GM11168 (cell line): ENCODE measurements around the gene ATP11C.
"Not testable (repeated sequence)": the region's sequence is repeated elsewhere in the genome, so short reads cannot be mapped to it uniquely, and the experiment has no call there.

Experiments used
- in situ Hi-C: fragments of 300-500 bp; cut with MboI; formaldehyde crosslinking; loops from one replicate; pipeline ENCODE4 v1.12.0; 2022; ENCODE audit warnings: low sequenced_read_pairs; ENCODE audit not compliant: unreplicated experiment

ATP11C gene

DNA sequence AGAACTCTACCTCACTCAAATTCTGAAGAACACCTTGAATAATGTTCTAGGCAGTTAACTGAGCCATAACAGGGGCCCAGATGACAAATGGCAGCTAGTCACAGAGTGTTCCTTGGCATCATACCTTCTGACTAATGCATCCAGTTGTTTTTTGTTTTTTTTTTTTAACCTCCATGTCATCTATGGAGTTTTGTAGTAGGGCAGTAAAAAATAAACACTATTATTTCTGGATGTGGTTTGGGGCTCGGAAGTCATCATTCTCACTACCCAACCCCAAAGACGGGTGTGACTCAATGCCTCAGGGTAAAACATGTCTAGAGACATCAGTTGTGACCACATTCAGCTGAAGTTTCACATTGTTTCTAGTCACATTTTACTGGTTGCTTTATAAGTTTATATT lies 193.7 kb downstream of the ATP11C start:
- in situ Hi-C loops = no loop called here

DNA sequence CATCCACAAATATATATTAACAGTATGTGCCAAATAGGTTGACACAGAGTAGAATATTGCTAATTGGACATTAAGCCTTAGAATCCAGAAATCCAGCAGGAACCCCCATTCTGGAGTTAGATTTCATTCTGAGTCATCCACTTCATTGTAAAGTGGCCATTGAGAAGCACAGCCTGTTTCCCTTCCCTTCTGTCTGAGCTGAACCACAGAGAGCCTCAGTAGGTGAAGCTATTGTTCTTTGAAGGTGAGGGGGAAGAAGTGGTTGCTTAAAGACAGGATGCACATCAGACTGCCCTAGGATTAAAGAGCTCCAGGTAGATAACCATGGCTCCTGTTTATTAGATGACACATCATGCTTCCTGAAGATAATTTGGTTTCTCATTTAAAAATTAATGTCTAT lies 194.3 kb downstream of the ATP11C start:
- in situ Hi-C loops = no loop called here

DNA sequence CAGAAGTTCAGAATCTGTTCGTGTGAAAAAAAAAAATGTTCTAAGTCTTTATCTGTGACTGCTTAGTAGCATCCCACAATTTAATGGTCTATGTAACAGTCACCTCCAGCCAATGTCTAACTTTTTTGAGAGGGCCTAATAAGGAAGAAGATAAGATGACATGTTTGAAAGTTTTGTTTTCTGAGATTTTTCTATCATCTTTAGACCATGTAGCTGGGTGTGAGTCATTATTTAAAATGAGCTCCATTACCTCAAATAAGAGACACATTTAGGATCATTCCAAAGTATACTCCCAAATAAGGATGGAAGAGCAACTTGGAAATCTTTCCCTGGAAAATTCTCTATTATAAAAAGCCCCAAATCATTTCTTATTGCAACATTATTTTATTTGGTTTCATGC lies 196.7 kb downstream of the ATP11C start:
- in situ Hi-C loops = no loop called here

DNA sequence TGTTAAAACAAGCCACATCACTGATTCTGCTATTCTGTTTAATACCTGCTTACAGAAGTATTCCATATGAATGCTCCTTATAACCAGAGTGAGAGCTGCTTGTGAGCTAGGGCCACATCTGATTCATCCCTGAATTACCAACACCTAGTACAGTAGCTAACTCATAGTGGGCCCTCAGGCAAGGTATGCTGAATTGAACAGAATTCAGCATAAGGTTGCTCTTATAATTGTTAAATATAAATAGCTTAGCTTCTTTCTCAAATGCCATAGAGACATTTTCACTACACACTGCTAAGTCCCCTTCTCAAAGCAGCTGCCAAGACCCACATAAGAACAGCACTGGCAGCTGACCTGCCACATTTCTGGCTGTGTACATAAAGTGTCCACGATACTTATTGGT lies 197.9 kb downstream of the ATP11C start:
- in situ Hi-C loops = no loop called here

DNA sequence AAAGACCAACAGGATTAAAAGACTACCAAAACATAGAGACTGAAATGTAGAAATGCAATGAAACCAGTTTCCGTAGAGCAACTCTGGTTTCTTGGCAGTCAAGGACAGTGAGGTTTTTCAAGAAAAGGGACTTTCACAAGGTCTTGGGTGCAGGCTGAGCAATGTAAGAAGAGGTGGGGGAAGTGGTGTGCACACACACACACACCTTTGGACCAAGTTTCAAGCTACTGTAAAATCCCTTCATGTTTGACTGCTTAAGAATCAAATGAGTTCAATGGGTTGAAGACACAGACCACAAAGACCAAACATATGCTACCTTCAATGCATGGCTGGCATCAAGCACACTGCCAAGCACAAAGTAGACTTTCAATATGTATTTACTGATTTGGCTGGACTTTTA lies 207.1 kb downstream of the ATP11C start:
- in situ Hi-C loops = no loop called here

DNA sequence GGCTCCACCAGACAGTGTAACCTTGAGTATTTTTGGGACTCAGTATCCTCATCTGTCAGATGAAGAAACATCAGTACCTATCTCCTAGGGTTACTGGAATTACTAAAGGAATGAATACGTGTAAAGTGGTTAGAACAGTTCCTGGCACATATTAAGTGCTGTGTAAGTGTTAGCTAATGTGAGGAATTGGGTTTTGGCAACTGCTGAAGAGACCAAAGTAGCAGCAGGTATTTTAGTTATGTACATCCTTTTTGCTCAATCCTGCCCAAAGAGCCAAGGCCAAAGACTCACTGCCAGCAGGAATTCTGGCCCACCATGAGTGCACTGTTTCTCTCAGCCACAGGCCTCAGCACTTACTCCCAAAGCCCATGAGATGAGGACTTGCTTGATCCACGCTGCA lies 208.2 kb downstream of the ATP11C start:
- in situ Hi-C loops = no loop called here

DNA sequence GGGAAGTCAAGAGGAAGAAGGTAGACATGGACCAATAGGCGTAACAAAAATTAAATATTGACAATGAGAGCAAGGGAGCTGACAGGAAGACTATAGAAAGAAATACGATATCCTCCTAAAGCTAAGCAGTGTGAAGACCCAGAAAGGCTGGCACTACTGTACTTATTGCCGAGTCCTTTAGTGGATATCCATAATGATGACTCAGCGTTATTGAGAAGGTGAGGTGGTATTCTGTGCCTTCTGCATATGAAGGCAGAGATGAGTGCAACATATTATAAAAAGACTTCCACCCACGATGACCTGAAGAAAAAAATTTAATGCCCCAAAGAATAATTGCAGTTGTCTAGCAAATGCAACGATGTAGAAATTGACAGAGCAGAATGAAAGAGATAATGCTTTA lies 211.9 kb downstream of the ATP11C start:
- in situ Hi-C loops = no loop called here

DNA sequence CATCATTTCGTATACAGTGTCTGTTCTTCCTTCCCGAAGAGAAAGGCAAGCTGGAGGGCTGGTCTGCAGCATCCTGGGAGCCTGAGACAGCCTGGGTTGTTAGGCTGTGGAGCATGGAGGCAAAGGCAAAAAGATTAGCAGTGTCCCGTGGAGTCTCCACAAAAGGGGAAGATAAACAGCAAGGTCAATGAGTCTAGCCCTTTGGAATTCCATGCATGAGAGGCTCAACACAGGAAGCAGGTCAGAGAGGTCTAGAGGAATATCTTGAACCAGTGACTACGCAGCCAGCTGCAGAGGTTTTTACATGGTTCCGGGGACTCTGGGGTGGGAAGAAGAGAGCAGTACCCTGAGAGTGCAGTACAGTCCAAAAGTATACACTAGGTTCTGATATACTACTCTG lies 212.7 kb downstream of the ATP11C start:
- in situ Hi-C loops = no loop called here

DNA sequence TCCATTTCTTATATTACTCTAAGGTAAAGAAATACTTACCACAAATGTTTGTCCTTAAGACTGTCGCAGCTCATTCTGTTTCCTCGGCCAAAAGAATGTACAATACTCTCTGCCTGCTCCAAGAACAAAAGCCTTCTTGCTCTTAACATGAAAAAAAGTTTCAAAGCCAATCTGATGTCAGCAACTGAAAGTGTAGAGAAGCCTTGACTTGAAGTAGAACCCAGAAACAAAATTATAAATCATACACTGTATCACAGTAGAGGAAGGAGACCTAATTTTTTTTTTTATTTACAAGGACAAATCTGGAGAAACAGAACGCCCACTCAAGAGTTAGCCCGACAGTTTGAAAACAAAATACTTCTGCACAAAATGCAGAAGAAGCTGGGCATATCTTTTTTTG lies 224.8 kb downstream of the ATP11C start, which contains the start of gene MCF2:
Gene MCF2, minus strand, starts transcription at position 101 of the 400 bp plus-strand sequence. CDS start 56,423 bp downstream, outside the sequence.
- in situ Hi-C loops = no loop called here

DNA sequence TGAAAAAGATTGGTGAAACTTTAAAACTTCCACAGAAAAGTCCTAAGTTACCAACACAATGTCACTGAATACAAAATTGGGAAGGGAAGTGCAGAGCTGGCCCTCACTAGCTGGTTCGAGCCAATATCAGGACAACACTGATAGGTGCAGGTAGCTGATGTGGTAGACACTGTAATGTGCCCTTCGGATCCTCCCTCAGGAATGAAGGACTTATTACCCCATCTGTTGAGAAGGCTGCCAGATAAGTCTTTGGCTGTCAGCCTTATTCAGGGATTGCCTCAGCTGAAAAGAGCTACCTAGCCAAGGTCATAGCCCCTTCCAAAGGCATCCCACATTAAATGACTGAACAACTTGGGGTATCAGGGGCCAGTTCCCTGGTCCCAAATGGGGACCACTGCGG lies 230.2 kb downstream of the ATP11C start:
- in situ Hi-C loops = no loop called here

DNA sequence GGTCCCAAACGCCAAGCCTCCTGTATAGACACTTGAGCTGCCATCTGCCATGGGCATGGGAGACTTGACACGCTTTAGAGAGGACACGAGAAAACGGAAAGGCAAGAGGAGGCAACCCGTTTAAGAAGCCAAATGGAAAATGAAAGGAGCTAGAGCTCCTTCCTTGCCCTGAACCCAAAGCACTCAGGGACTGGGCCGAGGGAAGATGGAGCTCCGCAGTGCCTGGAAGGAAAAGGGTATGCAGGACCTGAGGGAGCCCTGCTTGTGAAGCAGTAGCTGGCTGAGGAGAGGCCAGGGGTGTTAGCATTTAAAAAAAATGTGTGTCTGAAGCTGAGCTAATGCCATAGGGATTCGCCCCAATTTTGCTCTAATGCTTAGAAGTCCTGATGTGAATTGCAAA lies 239.9 kb downstream of the ATP11C start:
- in situ Hi-C loops = no loop called here

DNA sequence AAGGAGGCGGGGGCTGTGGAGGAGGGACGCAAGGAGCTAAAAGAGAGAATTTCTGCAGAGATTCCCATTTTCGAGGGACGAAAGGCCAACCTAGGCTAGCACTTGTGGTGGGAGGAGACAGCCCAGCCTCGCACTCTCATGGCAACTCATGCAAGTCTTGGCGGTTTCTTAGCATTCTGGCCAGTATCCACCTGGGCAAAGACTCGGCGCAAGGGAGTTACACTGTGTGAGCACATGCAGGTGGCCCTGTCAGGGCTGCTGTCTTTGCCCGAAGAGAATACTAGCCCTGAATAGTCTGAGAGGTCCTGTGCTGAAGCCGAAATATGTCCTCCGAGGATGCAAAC lies 240.4 kb downstream of the ATP11C start:
- in situ Hi-C loops = no loop called here

DNA sequence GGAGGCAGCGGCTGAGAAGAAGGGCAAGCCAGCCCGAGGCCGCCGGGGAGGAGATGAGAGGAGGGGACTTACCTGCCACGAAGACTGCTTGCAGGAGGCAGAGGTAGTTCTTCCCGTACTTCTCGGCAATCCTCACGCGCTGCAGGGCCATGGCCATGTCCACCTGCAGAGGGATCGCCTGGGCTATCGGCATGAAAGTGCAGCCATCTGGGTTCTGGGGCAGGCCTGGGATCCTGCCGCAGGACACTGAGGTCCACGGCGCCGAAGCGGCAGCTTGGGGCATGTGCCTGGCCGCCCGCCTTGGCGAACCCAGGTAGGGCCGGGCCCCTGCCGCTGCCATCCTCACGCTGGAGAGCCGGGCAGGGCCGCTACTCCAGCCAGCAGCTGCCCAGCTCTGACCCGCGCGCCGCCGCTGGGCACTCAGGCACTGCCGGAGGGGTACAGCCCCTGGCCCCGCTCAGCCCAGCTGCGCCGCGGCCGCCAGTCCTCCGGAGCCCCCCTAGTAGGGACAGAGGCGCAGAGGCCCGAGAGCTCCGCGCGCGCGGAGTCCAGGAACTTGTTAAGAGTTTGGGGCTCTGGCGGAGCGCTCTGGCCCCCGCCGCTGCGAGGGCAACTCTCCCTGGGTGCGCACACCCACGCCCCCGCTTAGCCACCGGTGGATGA lies 240.9 kb downstream of the ATP11C start:
- in situ Hi-C loops = no loop called here

DNA sequence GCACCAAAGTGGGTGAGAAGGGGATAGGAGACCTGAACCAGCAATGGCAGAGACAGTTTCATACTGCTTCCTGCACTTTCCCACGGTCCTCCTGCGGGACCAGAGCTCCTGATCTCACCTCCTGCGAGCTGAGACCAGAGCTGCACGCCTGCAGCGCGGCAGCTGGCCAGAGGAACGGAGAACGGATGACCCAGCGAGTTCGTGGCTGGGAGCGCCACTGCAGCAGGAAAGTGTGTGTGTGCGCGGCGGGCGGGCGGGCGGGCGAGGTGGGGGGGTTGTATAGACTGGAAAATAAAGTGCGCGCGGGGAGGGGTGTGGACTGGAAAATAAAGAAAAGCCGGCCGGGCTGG lies 241.4 kb downstream of the ATP11C start:
- in situ Hi-C loops = no loop called here

DNA sequence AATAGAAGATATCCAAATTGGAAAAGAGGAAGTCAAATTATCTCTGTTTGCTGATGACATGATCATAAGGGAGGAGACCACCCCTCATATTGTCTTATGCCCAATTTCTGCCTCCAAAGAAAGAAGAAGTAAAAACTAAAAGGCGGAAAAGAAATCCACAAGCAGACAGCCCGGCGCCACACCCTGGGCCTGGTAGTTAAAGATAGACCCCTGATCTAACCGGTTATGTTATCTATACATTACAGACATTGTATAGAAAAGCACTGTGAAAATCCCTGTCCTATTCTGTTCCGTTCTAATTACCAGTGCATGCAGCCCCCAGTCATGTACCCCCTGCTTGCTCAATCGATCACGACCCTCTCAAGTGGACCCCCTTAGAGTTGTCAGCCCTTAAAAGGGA lies 247.7 kb downstream of the ATP11C start:
- in situ Hi-C loops = not testable (repeated sequence)

DNA sequence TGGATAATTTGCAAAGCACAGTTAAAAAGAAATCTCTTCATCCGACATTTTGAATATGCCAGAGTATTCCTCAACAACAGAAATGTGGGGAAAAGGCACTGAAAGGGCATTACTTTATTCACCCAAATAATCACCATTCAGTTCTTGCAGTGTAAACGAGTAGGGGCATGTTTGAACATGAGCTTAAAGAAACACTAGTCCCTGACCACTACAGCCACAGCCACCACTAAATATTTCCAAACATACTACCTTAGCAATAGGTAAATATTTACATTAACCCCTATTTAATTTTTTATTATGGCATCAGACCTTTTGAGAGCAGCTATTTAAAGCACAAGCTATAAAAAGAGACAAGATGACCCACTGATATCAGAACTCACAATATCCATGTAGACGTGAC lies 252.5 kb downstream of the ATP11C start:
- in situ Hi-C loops = no loop called here
